ENCODE results near the gene CD86. TPM values are rescaled to one million over a fixed set of nuclear protein-coding genes. Genes with fewer than 3 reads are reported as not detected.
A peak's percentile ranks its signal among the peaks of the same experiment; 100 is the strongest.

CD86 gene
- total RNA-seq, 1 donor from 2014 or later = not detected

GRCh38 chr3:122078235-122078935 lies 23.2 kb downstream of the CD86 start:
- no peak overlapping the region for H3K27ac Mint-ChIP-seq (ENCODE audit: unreplicated experiment)
- TF ChIP-seq CTCF (conservative IDR thresholded peaks at IDR 0.05) = no peak
- peaks cover 5% of the 10 kb centered on the region for H3K4me1 Mint-ChIP-seq
- no peaks in the 10 kb centered on the region for H3K27me3 Mint-ChIP-seq (ENCODE audit: low read depth)
- no peak overlapping the region for H3K4me3 Mint-ChIP-seq
- H3K9me3 Mint-ChIP-seq = no peaks in the 10 kb centered on the region
- DNase-seq (ENCODE audit: low read depth, low spot score) = no peak
- no peaks in the 10 kb centered on the region for H3K36me3 Mint-ChIP-seq (ENCODE audit: low read depth)

GRCh38 chr3:122079524-122080206 lies 24.5 kb downstream of the CD86 start:
- Mint-ChIP-seq H3K27me3 (ENCODE audit: low read depth) (no peaks in the 10 kb centered on the region), H3K4me1 (peaks cover 5% of the 10 kb centered on the region), H3K4me3 (no peak overlapping the region), H3K9me3 (no peaks in the 10 kb centered on the region), H3K27ac (ENCODE audit: unreplicated experiment) (no peak overlapping the region), H3K36me3 (ENCODE audit: low read depth) (no peaks in the 10 kb centered on the region)
- TF ChIP-seq CTCF (conservative IDR thresholded peaks at IDR 0.05) = no peak
- no peak for DNase-seq (ENCODE audit: low read depth, low spot score)

- H3K36me3 Mint-ChIP-seq (ENCODE audit: low read depth) = no peaks in the 10 kb centered on the region
- no peaks in the 10 kb centered on the region for H3K27me3 Mint-ChIP-seq (ENCODE audit: low read depth)
- peaks cover 5% of the 10 kb centered on the region for H3K4me1 Mint-ChIP-seq
- TF ChIP-seq CTCF (conservative IDR thresholded peaks at IDR 0.05) = no peak
- DNase-seq (ENCODE audit: low read depth, low spot score) = no peak
- H3K27ac Mint-ChIP-seq (ENCODE audit: unreplicated experiment) = peak overlapping the region; percentile 19
- no peaks in the 10 kb centered on the region for H3K9me3 Mint-ChIP-seq
- H3K4me3 Mint-ChIP-seq = no peak overlapping the region
These were observed 25.0 kb downstream of the CD86 start for GRCh38 chr3:122080207-122080587.

GRCh38 chr3:122081543-122082247 lies 26.5 kb downstream of the CD86 start:
- H3K36me3 Mint-ChIP-seq (ENCODE audit: low read depth) = no peaks in the 10 kb centered on the region
- no peak for TF ChIP-seq CTCF (conservative IDR thresholded peaks at IDR 0.05)
- no peaks in the 10 kb centered on the region for H3K9me3 Mint-ChIP-seq
- H3K4me3 Mint-ChIP-seq = no peak overlapping the region
- H3K4me1 Mint-ChIP-seq = peaks cover under 1% of the 10 kb centered on the region
- H3K27me3 Mint-ChIP-seq (ENCODE audit: low read depth) = peaks cover 2% of the 10 kb centered on the region
- DNase-seq (ENCODE audit: low read depth, low spot score) = no peak
- no peak overlapping the region for H3K27ac Mint-ChIP-seq (ENCODE audit: unreplicated experiment)

GRCh38 chr3:122082357-122082756 lies 27.2 kb downstream of the CD86 start:
- Mint-ChIP-seq H3K27me3 (ENCODE audit: low read depth) (peaks cover 2% of the 10 kb centered on the region), H3K9me3 (no peaks in the 10 kb centered on the region)

More at GRCh38 chr3:122082357-122082756, 27.2 kb downstream of the CD86 start:
- Mint-ChIP-seq H3K4me1 (no peaks in the 10 kb centered on the region), H3K36me3 (ENCODE audit: low read depth) (no peaks in the 10 kb centered on the region), H3K27ac (ENCODE audit: unreplicated experiment) (no peak overlapping the region), H3K4me3 (no peak overlapping the region)
- no peak for TF ChIP-seq CTCF (conservative IDR thresholded peaks at IDR 0.05)
- no peak for DNase-seq (ENCODE audit: low read depth, low spot score)
